Measurements from ENCODE around the gene EML2.

DNA sequence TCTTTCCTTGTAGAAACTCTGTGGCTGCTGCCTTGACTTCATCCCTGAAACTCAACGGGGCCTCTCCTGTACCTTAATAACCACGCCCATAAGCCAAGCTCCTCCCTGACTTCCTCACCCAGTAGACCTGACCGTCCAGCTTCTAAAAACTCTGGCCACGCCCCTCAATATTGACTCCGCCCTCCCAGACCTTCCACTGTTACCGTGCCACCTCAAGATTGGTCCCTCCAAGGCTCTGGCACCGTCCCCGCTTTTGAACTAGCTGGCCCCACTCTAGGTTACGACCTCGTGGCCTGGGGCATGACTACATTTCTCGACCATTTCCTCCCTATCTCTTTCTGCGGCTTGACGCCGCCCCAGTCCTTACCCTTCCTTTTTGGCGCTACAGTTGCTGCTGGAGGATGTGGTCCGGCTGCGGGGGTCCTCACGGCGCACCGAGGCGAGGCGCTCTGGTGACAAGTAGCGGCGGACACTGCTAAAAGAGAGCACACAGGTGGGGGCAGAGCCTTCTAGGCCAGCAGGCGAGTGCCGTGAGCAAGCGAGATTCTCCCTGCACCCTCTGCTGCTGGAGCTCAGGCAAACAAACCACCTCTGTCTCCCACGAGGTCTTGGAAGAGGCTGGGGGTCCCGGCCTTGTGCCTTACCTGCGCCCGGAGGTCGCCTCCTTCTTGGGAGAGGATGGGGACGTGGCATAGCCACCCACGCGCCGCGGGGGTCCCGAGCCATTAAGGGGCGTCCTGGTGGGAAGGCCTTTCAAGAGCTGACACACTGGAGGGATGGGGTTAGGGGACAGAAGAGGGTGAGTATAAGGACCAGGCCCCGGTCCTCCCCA lies 2.3 kb upstream of the EML2 start:
- TF ChIP-seq CTCF (IDR thresholded peaks at IDR 0.05; ENCODE audit: insufficient read depth, low read depth, low read length) = no peak
- TF ChIP-seq EZH2 (IDR thresholded peaks at IDR 0.05; ENCODE audit: insufficient read depth, low read length) = no peak
